Liver (tissue), 9 donors: Measurements from ENCODE around the gene CCNK. TPM values are rescaled to one million over a fixed set of nuclear protein-coding genes. Genes with fewer than 3 reads are reported as not detected.
A peak's percentile ranks its signal among the peaks of the same experiment; 100 is the strongest.

ENCODE experiments used
- DNase-seq: peaks from one replicate; pipeline ENCODE4 v3.0.0-alpha.2; 2017; ENCODE audit warnings: low spot score
- H3K27ac ChIP-seq, 2 donors: one replicate each; pipeline ENCODE4 v1.7.0; 2013; ENCODE audit warnings: inconsistent platforms in 2 of 2, low read length in 2 of 2, control low read depth in 1 of 2, low read depth in 1 of 2, mild to moderate bottlenecking in 1 of 2
- H3K27me3 ChIP-seq, 4 donors: one replicate each; pipeline versions ENCODE4 v1.6.1 to v1.7.0; 2013; ENCODE audit warnings: low read length in 3 of 4, inconsistent platforms in 1 of 4, mild to moderate bottlenecking in 1 of 4, moderate library complexity in 1 of 4; ENCODE audit not compliant: control insufficient read depth in 4 of 4, insufficient read depth in 4 of 4
- H3K36me3 ChIP-seq, 4 donors: one replicate each; pipeline versions ENCODE4 v1.6.1 to v1.7.0; 2013; ENCODE audit warnings: low read length in 3 of 4, mild to moderate bottlenecking in 3 of 4, low read depth in 1 of 4, moderate library complexity in 1 of 4; ENCODE audit not compliant: control insufficient read depth in 4 of 4, insufficient read depth in 3 of 4
- H3K4me1 ChIP-seq, 4 donors: one replicate each; pipeline versions ENCODE4 v1.6.1 to v1.7.0; 2013; ENCODE audit warnings: low read length in 3 of 4, mild to moderate bottlenecking in 3 of 4, moderate library complexity in 1 of 4; ENCODE audit not compliant: control insufficient read depth in 4 of 4, insufficient read depth in 4 of 4
- H3K4me3 ChIP-seq, 3 donors: one replicate each; pipeline versions ENCODE4 v1.6.1 to v1.7.0; 2013; ENCODE audit warnings: low read length in 3 of 3, control low read depth in 1 of 3, low read depth in 1 of 3, mild to moderate bottlenecking in 1 of 3
- H3K9ac ChIP-seq, 2 donors: one replicate each; pipeline ENCODE4 v1.7.0; 2013; ENCODE audit warnings: low read length in 2 of 2, mild to moderate bottlenecking in 2 of 2, moderate library complexity in 2 of 2, control low read depth in 1 of 2, low read depth in 1 of 2
- H3K9me3 ChIP-seq, 4 donors: one replicate each; pipeline versions ENCODE4 v1.6.1 to v1.7.0; 2013; ENCODE audit warnings: low read length in 3 of 4; ENCODE audit not compliant: control insufficient read depth in 4 of 4
- EGR1 ChIP-seq, 2 donors: IDR thresholded peaks; 2 replicates each; pipeline ENCODE4 v1.6.1; 2016 to 2018; ENCODE audit warnings: antibody characterized with exemption in 2 of 2, low read depth in 2 of 2
- FOXA1 ChIP-seq: IDR thresholded peaks from 2 replicates; pipeline ENCODE4 v1.6.1; 2016; ENCODE audit warnings: antibody characterized with exemption
- GABPA ChIP-seq, 2 donors: IDR thresholded peaks in 1 of 2; conservative IDR thresholded peaks in 1 of 2; 2 replicates each; pipeline ENCODE4 v1.6.1; 2016; ENCODE audit warnings: antibody characterized with exemption in 2 of 2, mild to moderate bottlenecking in 1 of 2, moderate library complexity in 1 of 2
- HNF4G ChIP-seq: IDR thresholded peaks from 2 replicates; pipeline ENCODE4 v1.6.1; 2016; ENCODE audit warnings: antibody characterized with exemption
- JUND ChIP-seq, 2 donors: IDR thresholded peaks; 2 replicates each; pipeline ENCODE4 v1.6.1; 2016; ENCODE audit warnings: antibody characterized with exemption in 2 of 2
- NR2F2 ChIP-seq: IDR thresholded peaks from 2 replicates; pipeline ENCODE4 v1.6.1; 2016; ENCODE audit warnings: antibody characterized with exemption
- RAD21 ChIP-seq, 2 donors: IDR thresholded peaks; 2 replicates each; pipeline ENCODE4 v1.6.1; 2016; ENCODE audit warnings: antibody characterized with exemption in 2 of 2, mild to moderate bottlenecking in 2 of 2
- RXRA ChIP-seq, 2 donors: IDR thresholded peaks; 2 replicates each; pipeline ENCODE4 v1.6.1; 2017 to 2018; ENCODE audit warnings: antibody characterized with exemption in 2 of 2, mild to moderate bottlenecking in 1 of 2
- YY1 ChIP-seq: IDR thresholded peaks from 2 replicates; pipeline ENCODE4 v1.6.1; 2016; ENCODE audit warnings: antibody characterized with exemption, mild to moderate bottlenecking
- WGBS: extraction: QIAGEN DNeasy Blood & Tissue Kit; methylation state at CpG from one replicate; pipeline ENCODE4 v1.1.7; 2013; 5-methylcytosine and 5-hydroxymethylcytosine counted together
- polyA plus RNA-seq, 2 donors: library from polyadenylated mRNA; stranded (reverse) in 1 of 2; unstranded in 1 of 2; fragments of 200-250 nt in 1 of 2; fragments of >200 nt in 1 of 2; fragmentation: Nextera tagmentation in 1 of 2; extraction: Ambion mirVana in 1 of 2; gene quantifications; one replicate each; pipeline versions ENCODE4 v1.2.1 to v1.2.3, GENCODE V29; 2013 to 2015
- total RNA-seq, 2 donors: library from RNA; depleted of rRNA; stranded (reverse); fragments of >200 nt; gene quantifications; one replicate each; pipeline ENCODE4 v1.2.3, GENCODE V29; 2014
- TF ChIP-seq, protein P1 (sequence below): fragments of 150-350 bp; IDR thresholded peaks from 2 replicates; pipeline ENCODE4 v1.5.1; 2017; ENCODE audit warnings: improper control_type of control experiment, low read depth, low read length; ENCODE audit not compliant: missing input control
- TF ChIP-seq, protein P2 (sequence below): IDR thresholded peaks from 2 replicates; pipeline ENCODE4 v1.6.1; 2016; ENCODE audit warnings: antibody characterized with exemption
- TF ChIP-seq, protein P3 (sequence below): IDR thresholded peaks from 2 replicates; pipeline ENCODE4 v1.6.1; 2016; ENCODE audit warnings: antibody characterized with exemption
- TF ChIP-seq, protein P4 (sequence below): IDR thresholded peaks from 2 replicates; pipeline ENCODE4 v1.6.1; 2016; ENCODE audit warnings: antibody characterized with exemption
- donor health status: healthy.
- donor health status: healthy.
- donor health status: healthy.
- donor health status: healthy.
- donor health status: healthy.

CCNK gene
- total and polyA plus RNA-seq, 4 donors = 7.7 to 33.4 (median 13.2) TPM

DNA sequence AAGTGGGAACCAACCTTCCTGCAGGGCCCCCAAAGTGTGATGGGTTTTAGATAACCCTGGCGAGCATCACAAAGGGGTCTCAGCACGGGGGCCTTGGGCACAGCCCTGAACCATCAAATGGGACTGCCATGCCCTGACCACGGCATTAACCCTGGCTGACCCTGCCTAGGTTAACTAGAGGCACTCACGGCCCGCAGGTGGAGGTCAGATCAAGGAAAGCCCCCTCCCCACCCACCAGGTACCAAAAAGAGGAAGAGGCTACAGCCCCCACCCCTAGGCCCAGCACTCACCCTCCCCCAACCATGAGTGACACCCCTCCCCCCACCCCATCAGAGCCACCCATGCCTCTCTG, 42.5 kb downstream of the CCNK start (continued):
- TF ChIP-seq EGR1 (IDR thresholded peaks at IDR 0.05; ENCODE audit: low read depth in 2 of 2) = no peak

DNA sequence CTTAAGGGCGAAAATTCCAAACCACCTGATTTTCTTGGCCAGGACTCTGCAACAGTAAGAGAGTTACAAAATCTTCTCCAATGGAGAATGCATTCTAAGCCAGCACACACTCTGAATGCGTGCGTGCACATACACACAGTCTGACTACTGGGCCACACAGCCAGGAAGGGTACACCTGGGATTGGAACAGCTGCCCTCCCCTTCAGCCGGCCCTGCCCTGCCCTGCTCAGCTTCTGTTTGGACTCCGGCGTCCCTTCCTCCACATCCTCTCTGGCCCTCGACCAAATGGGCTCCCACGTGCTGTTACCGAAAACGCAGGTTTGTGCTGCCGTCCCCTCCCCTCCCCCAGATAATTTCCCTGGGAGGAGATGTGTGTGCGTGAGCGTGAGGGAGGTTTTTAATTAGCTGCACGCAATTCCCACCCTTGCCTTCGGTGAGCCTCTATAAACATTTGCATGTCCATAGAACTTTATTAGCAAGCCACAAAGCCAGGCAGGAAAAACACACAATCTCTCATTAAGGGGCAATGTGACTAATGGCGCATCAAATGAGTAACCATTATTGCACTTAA, 43.0 kb downstream of the CCNK start:
- 74% methylated on average over 16 of the region's 16 CpGs for WGBS
- TF ChIP-seq HNF4G (no peak), RAD21 (IDR thresholded peaks at IDR 0.05) (no peak), NR2F2 (no peak), YY1 (no peak), GABPA (IDR thresholded peaks at IDR 0.05 in 1 of 2, conservative IDR thresholded peaks at IDR 0.05 in 1 of 2) (no peak)
- no peaks in the 10 kb centered on the region for H3K9me3 ChIP-seq
- peaks cover 0 to 8% (median 0%) of the 10 kb centered on the region in 4 donors for H3K36me3 ChIP-seq
- H3K4me3 ChIP-seq = no peak overlapping the region
- no peaks in the 10 kb centered on the region for H3K27me3 ChIP-seq
- H3K9ac ChIP-seq = no peak overlapping the region
- no peak overlapping the region for H3K27ac ChIP-seq
- DNase-seq = no peak
- peaks cover 0 to 12% (median under 1%) of the 10 kb centered on the region in 4 donors for H3K4me1 ChIP-seq

DNA sequence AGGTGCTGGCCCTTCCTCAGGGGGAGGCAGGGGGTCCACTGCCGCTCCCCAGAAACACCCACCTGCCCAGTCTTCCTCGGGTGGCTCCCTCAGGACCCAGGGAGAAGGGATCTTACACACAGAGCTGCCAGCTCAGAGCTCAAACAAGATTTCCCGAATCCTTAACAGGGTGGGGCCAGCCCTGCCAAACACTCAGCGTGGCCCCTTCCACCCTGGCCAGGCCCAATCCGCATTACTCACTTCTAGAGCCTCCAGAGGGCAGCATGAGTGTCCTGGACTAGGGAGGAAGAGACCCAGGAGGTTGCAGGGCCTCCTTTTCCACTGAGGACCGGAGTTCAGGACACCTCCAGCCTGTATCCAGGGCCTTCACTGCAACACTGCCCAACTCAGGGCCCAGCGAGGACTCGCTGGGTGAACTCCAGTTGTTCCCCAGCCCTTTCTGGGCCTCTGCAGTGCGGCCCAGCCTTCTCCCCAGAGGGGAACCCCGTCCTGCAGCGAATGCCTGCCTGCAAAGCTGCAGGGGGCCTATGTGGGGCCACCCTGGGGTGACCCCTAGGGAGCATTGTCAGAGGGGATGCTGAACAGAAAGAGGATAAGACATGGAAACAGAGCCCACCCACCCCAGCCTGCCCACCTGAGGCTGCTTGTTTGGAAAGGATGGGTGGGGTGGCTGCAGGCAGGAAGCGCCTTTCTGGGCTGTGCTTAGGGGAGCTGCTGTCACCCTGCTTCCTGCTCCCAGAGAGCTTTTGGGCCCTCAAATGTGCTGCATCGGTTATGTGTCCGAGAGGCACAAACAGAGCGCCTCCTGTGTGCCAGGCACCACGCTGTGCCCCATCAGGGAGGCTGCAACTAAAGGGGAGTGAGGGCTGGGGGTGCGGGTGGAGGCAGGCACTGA, 43.8 kb downstream of the CCNK start:
- Histone ChIP-seq H3K36me3 (peaks cover 0 to 8% (median 0%) of the 10 kb centered on the region in 4 donors), H3K9ac (no peak overlapping the region), H3K27me3 (no peaks in the 10 kb centered on the region), H3K4me1 (peaks cover 1 to 15% (median 4%) of the 10 kb centered on the region in 4 donors), H3K9me3 (no peaks in the 10 kb centered on the region), H3K4me3 (no peak overlapping the region), H3K27ac (no peak overlapping the region)
- TF ChIP-seq, protein P1, sequence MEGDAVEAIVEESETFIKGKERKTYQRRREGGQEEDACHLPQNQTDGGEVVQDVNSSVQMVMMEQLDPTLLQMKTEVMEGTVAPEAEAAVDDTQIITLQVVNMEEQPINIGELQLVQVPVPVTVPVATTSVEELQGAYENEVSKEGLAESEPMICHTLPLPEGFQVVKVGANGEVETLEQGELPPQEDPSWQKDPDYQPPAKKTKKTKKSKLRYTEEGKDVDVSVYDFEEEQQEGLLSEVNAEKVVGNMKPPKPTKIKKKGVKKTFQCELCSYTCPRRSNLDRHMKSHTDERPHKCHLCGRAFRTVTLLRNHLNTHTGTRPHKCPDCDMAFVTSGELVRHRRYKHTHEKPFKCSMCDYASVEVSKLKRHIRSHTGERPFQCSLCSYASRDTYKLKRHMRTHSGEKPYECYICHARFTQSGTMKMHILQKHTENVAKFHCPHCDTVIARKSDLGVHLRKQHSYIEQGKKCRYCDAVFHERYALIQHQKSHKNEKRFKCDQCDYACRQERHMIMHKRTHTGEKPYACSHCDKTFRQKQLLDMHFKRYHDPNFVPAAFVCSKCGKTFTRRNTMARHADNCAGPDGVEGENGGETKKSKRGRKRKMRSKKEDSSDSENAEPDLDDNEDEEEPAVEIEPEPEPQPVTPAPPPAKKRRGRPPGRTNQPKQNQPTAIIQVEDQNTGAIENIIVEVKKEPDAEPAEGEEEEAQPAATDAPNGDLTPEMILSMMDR = peak; percentile 15
- TF ChIP-seq, protein P2, sequence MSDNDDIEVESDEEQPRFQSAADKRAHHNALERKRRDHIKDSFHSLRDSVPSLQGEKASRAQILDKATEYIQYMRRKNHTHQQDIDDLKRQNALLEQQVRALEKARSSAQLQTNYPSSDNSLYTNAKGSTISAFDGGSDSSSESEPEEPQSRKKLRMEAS = no peak
- TF ChIP-seq RXRA (IDR thresholded peaks at IDR 0.05) (no peak), RAD21 (IDR thresholded peaks at IDR 0.05) (peak; percentile 46 to 58), NR2F2 (no peak)
- TF ChIP-seq, protein P3, sequence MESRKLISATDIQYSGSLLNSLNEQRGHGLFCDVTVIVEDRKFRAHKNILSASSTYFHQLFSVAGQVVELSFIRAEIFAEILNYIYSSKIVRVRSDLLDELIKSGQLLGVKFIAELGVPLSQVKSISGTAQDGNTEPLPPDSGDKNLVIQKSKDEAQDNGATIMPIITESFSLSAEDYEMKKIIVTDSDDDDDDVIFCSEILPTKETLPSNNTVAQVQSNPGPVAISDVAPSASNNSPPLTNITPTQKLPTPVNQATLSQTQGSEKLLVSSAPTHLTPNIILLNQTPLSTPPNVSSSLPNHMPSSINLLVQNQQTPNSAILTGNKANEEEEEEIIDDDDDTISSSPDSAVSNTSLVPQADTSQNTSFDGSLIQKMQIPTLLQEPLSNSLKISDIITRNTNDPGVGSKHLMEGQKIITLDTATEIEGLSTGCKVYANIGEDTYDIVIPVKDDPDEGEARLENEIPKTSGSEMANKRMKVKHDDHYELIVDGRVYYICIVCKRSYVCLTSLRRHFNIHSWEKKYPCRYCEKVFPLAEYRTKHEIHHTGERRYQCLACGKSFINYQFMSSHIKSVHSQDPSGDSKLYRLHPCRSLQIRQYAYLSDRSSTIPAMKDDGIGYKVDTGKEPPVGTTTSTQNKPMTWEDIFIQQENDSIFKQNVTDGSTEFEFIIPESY = no peak
- no peak for DNase-seq
- WGBS = 73% methylated on average over 17 of the region's 17 CpGs

DNA sequence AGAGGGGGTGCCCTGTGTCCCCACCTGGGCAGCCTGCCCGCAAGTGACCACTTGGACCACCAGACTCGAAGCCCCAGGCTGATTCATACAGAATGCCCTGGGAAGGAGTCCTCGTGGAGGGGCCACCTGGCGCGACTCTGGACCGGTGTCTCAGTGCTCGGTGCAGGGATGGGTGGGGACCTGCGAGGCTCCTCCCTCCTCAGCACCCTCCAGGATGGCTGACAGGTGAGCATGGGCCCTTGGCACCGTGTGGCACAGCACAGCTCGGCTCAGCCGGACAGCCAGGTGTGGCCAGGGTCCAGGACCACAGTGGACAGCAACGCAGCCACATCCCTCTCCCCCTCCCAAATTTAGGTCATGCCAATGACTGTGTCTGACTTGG, 44.5 kb downstream of the CCNK start:
- H3K4me1 ChIP-seq = peaks cover 5 to 21% (median 10%) of the 10 kb centered on the region in 4 donors
- no peak overlapping the region for H3K27ac ChIP-seq
- DNase-seq = no peak
- H3K36me3 ChIP-seq = peaks cover 0 to 8% (median 0%) of the 10 kb centered on the region in 4 donors
- no peaks in the 10 kb centered on the region for H3K27me3 ChIP-seq
- no peak overlapping the region for H3K9ac ChIP-seq
- no peaks in the 10 kb centered on the region for H3K9me3 ChIP-seq
- WGBS = 87% methylated on average over 12 of the region's 12 CpGs
- TF ChIP-seq, protein P1 = no peak
- TF ChIP-seq, protein P3 = no peak
- TF ChIP-seq, protein P4, sequence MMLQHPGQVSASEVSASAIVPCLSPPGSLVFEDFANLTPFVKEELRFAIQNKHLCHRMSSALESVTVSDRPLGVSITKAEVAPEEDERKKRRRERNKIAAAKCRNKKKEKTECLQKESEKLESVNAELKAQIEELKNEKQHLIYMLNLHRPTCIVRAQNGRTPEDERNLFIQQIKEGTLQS = no peak
- no peak for TF ChIP-seq NR2F2
- no peak for TF ChIP-seq JUND (IDR thresholded peaks at IDR 0.05)
- no peak for TF ChIP-seq EGR1 (IDR thresholded peaks at IDR 0.05; ENCODE audit: low read depth in 2 of 2)
- TF ChIP-seq, protein P2 = no peak
- no peak for TF ChIP-seq HNF4G
- TF ChIP-seq FOXA1 = no peak
- no peak overlapping the region for H3K4me3 ChIP-seq
